Measurements from ENCODE around the gene CRB3.

The CRB3 gene

DNA sequence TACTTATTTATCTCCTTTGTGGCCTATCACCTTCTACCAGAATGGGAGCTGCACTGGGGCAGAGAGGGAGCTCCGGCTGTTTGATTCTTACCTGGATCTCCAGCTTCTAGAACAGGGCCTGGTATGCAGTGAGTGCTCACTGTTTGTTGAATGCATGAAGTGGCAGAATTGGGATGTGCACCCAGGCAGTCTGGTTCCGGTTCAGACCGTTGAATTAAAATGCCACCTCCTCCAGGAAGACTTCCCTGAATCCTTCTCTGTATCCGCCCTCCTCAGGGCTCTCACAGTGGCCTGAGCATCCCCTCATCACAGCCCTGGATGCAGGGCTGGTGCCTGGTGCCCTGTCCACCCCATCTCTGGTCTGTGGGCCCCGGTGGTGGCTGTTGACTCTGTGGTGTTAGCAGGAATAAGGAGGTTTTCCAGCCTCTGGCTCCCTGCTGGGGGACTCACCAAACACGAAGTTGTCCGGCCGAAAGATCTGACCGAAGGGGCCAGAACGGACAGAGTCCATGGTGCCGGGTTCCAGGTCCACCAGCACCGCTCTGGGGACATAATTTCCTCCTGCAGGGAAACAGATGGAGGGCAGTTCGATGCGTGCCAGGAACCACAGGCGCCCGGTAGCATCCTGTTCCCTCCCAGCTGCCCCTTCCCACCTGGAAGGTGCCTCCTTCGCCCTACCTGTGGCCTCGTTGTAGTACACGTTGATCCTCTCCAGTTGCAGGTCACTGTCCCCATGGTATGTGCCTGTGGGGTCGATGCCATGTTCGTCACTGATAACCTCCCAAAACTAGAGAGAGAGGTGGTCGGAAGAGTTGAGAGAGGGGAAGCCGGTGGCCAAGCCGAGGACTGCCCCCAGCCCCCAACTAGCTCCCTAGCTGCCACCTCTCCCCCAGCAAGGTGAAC is 37.0 kb downstream of the CRB3 start:
- TF ChIP-seq SIN3A (IDR thresholded peaks at IDR 0.05; ENCODE audit: borderline replicate concordance, insufficient read depth, low read length): no peak
- no peak for TF ChIP-seq POLR2AphosphoS5 (IDR thresholded peaks at IDR 0.05; ENCODE audit: low read depth, low read length)
- no peak for TF ChIP-seq TAF1 (IDR thresholded peaks at IDR 0.05; ENCODE audit: borderline replicate concordance, insufficient read depth, low read length)

DNA sequence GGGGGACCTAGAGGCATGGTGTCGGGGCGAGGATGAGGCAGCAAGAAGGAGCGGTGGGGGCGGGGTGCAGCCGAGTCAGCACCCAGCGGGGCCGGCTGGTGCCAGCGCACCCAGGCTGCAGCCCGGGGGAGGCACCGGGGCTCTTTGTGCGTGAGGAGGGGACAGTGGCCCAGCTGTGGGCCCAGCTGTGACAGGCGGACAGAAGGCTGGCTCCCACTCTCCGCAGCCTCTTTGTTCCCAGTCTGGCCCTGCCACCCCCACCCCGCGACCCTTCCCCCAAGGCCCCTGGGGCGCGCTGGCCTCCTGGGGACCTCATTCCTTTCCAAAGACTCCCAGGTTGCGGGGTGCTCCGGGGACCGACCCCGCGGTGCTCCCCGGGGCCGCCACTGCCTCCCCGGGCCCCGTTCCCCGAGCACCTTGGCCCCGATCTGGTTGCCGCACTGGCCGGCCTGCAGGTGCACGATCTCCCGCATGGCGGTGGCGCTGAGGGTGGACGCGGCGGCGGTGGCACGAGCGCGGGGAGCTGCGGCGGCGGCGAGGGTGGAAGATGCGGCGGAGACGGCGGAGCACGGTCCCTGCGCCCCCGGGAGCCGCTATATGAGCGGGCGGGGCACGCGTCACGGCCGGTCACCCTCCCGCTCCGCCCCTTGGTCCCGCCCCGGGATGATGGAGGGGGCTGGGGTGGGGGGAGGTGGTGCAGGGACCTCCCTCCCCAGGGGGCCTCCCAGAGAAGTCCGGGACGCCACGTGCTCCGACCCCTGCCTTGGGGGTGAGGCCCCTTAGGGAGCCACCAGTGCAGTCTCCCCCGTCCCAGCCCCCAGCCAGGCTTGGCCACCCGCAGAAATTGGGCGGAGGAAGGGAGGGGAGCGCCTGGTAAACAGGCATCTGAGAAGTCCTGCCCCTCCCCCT is 37.9 kb downstream of the CRB3 start, which contains the start of gene TUBB4A:
Gene TUBB4A, minus strand, starts transcription at position 570 of the 909 bp plus-strand sequence. Its CDS starts 97 bp downstream, at position 473.
- TF ChIP-seq TAF1 (IDR thresholded peaks at IDR 0.05; ENCODE audit: borderline replicate concordance, insufficient read depth, low read length) (no peak), FOXP2 (optimal IDR thresholded peaks at IDR 0.05; ENCODE audit: borderline replicate concordance, extremely low read depth, extremely low read length, insufficient read depth) (no peak), SIN3A (IDR thresholded peaks at IDR 0.05; ENCODE audit: borderline replicate concordance, insufficient read depth, low read length) (no peak), POLR2AphosphoS5 (IDR thresholded peaks at IDR 0.05; ENCODE audit: low read depth, low read length) (no peak)
- TF ChIP-seq, protein P1, sequence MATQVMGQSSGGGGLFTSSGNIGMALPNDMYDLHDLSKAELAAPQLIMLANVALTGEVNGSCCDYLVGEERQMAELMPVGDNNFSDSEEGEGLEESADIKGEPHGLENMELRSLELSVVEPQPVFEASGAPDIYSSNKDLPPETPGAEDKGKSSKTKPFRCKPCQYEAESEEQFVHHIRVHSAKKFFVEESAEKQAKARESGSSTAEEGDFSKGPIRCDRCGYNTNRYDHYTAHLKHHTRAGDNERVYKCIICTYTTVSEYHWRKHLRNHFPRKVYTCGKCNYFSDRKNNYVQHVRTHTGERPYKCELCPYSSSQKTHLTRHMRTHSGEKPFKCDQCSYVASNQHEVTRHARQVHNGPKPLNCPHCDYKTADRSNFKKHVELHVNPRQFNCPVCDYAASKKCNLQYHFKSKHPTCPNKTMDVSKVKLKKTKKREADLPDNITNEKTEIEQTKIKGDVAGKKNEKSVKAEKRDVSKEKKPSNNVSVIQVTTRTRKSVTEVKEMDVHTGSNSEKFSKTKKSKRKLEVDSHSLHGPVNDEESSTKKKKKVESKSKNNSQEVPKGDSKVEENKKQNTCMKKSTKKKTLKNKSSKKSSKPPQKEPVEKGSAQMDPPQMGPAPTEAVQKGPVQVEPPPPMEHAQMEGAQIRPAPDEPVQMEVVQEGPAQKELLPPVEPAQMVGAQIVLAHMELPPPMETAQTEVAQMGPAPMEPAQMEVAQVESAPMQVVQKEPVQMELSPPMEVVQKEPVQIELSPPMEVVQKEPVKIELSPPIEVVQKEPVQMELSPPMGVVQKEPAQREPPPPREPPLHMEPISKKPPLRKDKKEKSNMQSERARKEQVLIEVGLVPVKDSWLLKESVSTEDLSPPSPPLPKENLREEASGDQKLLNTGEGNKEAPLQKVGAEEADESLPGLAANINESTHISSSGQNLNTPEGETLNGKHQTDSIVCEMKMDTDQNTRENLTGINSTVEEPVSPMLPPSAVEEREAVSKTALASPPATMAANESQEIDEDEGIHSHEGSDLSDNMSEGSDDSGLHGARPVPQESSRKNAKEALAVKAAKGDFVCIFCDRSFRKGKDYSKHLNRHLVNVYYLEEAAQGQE (IDR thresholded peaks at IDR 0.05; ENCODE audit: insufficient read depth in 1 of 2, low read depth in 2 of 2, low read length in 2 of 2): no peak

DNA sequence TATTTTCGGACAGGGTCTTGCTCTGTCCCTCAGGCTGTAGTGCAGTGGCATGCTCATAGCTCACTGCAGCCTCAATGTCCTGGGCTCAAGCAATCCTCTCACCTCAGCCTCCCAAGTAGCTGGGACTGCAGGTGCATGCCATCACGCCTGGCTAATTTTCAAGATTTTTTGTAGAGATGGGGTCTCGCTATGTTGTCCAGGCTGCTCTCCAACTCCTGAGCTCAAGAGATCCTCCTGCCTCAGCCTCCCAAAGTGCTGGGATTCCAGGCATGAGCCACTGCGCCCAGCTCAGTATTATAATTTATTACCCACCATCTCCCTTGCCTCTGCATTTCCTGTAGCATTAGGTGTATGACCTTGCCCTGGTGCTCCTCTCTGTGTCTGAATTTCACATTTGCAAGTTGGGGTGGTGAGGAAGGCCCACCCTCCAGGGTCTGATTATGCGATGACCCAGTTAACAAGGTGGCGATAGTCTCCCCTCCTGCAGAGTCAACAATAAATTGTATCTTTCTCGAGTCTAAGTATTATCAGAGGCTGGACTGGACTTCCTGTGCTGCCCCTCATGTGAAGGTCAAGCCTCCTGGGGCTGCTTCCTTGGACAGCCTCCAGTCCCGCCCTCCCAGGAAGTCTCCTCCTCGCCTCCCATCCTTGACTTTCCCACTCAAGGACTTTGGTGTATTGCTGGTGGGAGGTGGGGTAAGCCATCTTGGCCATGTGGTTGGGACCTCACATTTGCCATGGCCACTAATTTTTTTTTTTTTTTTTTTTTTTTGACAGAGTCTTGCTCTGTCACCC is 39.5 kb downstream of the CRB3 start:
- TF ChIP-seq FOXP2 (optimal IDR thresholded peaks at IDR 0.05; ENCODE audit: borderline replicate concordance, extremely low read depth, extremely low read length, insufficient read depth): no peak
- no peak for TF ChIP-seq TAF1 (IDR thresholded peaks at IDR 0.05; ENCODE audit: borderline replicate concordance, insufficient read depth, low read length)
- TF ChIP-seq POLR2AphosphoS5 (IDR thresholded peaks at IDR 0.05; ENCODE audit: low read depth, low read length): no peak

DNA sequence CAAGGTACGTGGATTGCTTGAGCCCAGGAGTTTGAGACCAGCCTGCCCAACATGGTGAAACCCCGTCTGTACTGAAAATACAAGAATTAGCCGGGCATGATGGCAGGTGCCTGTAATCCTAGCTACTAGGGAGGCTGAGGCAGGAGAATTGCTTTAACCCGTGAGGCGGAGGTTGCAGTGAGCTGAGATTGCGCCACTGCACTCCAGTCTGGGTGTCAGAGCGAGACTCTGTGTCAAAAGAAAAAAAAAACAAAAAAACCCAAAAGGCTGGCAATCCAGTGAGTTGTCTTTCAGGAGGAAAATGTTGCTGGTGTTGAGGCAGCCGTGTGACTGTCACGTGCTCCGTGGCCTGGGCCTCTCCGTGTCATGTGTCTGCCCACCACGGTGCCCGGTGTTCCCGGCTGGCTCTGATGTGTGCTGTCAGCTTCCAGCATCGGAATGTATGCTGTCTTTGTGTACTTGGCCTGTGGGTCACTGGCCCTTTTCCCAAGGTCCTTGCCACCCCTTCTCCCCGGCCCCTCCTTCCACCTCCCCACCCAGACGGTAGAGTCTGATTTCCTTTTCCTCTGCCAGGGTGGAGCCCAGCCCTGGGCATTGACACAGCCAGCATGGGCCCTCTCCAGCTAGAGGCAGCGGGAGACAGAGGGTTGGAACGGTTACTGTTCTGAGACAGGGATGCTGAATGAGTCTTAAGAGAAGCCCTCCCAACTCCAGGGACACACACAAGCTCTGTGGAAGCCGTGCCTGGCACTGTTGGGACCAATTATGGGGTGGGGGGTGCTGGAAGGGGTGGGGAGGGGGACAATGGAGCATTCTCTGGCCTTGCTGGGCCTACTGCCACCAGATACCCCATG is 45.3 kb downstream of the CRB3 start:
- TF ChIP-seq FOXP2 (optimal IDR thresholded peaks at IDR 0.05; ENCODE audit: borderline replicate concordance, extremely low read depth, extremely low read length, insufficient read depth): no peak
- TF ChIP-seq TAF1 (IDR thresholded peaks at IDR 0.05; ENCODE audit: borderline replicate concordance, insufficient read depth, low read length): no peak
- TF ChIP-seq POLR2AphosphoS5 (IDR thresholded peaks at IDR 0.05; ENCODE audit: low read depth, low read length): no peak
- no peak for TF ChIP-seq SIN3A (IDR thresholded peaks at IDR 0.05; ENCODE audit: borderline replicate concordance, insufficient read depth, low read length)
- TF ChIP-seq, protein P1 (IDR thresholded peaks at IDR 0.05; ENCODE audit: insufficient read depth in 1 of 2, low read depth in 2 of 2, low read length in 2 of 2): no peak

DNA sequence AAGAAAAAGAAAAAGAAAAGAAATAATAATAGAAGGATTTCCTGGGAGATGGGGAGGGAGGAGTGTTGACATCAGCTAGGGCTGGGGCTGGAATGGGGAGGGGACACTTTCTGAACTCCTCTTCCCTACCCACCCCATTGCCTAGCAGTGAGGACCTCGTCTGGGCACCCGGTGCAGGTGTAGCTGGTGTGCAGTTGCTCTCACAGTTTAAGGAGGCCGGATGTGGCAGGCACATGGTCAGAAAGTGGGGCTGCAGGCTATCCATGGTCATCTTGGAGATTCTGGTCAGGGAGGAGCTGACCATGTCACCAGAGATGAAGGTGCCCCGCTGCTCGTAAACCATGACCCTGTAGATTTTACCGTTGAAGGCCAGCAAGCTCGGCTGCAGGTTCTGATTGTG is 46.5 kb downstream of the CRB3 start:
- TF ChIP-seq POLR2AphosphoS5 (IDR thresholded peaks at IDR 0.05; ENCODE audit: low read depth, low read length) (no peak), SIN3A (IDR thresholded peaks at IDR 0.05; ENCODE audit: borderline replicate concordance, insufficient read depth, low read length) (no peak), TAF1 (IDR thresholded peaks at IDR 0.05; ENCODE audit: borderline replicate concordance, insufficient read depth, low read length) (no peak), FOXP2 (optimal IDR thresholded peaks at IDR 0.05; ENCODE audit: borderline replicate concordance, extremely low read depth, extremely low read length, insufficient read depth) (no peak)
- TF ChIP-seq, protein P1 (IDR thresholded peaks at IDR 0.05; ENCODE audit: insufficient read depth in 1 of 2, low read depth in 2 of 2, low read length in 2 of 2): no peak
